H1 (cell line): ENCODE results near the gene WDR7. TPM values are rescaled to one million over a fixed set of nuclear protein-coding genes. Genes with fewer than 3 reads are reported as not detected.

ENCODE experiments used
- BACH1 ChIP-seq: IDR thresholded peaks from 2 replicates; pipeline ENCODE4 v1.6.1; 2012; ENCODE audit warnings: low read length, improper control_type of control experiment
- BCL11A ChIP-seq, 2 experiments: IDR thresholded peaks; one replicate each; pipeline ENCODE4 v1.6.1; 2011; ENCODE audit warnings: low read depth in 2 of 2, low read length in 2 of 2, mild to moderate bottlenecking in 2 of 2
- POLR2AphosphoS5 ChIP-seq: IDR thresholded peaks from 2 replicates; pipeline ENCODE4 v1.6.1; 2011; ENCODE audit warnings: low read depth, low read length
- SP2 ChIP-seq: IDR thresholded peaks from 2 replicates; pipeline ENCODE4 v1.6.1; 2012; ENCODE audit warnings: mild to moderate bottlenecking, low read length, inconsistent platforms
- polyA plus RNA-seq, 7 experiments: library from polyadenylated mRNA; depleted of rRNA in 3 of 7; stranded (reverse) in 5 of 7; unstranded in 2 of 7; fragments of >200 nt in 5 of 7; fragments of 200-250 nt in 2 of 7; gene quantifications; 1 replicate in 5 of 7; 2 replicates in 1 of 7; 4 replicates in 1 of 7; pipeline versions ENCODE4 v1.2.1 to v1.2.3, GENCODE V29; 2011 to 2013; ENCODE audit warnings: missing spikeins in 2 of 7, mixed read lengths in 2 of 7
- total RNA-seq: library from RNA; stranded (reverse); fragmentation: NEBNext Ultra II Directional; extraction: Animal tissue kit (Norgen Biotek cat#: 25700); gene quantifications from 2 replicates; pipeline ENCODE4 v1.2.1, GENCODE V29; 2021

WDR7 gene
- total and polyA plus RNA-seq, 2 of the 8 experiments (the other 6 are each of a cell fraction or from before 2014, with no cell fraction given), result 5.5 to 15.2 TPM

DNA sequence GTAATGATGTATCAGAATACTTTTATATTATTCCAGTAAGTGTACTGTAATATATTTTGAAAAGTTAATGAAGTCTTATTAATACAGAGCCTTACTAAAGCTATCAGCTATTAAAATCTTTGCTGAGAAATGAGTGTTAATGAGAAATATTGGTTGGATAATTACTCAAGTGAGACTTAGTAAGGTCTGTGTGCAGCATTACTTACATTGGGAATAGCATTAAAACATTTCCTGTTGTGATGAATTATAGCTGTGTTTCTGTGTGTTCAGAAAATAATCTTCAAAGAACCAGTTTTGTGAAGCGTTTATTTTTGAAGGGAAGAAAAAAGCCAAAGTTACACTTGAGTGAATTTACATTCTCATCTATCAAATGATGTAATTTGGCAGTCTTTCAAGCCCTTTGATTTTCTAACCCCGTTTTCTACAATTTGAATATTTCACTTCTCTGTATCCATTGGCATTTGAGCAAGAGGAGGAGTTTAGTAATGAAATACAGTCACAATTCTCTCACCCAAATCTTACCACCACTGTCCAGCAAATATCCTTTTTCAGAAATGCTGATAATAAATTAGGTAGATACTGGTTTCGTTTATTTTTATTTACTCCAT, 372.2 kb downstream of the WDR7 start (continued):
- no peak for TF ChIP-seq BACH1
- TF ChIP-seq POLR2AphosphoS5, result no peak
- no peak for TF ChIP-seq BCL11A (IDR thresholded peaks at IDR 0.05; ENCODE audit: low read depth in 2 of 2, low read length in 2 of 2)
- no peak for TF ChIP-seq SP2
- TF ChIP-seq, all 59 proteins: peak for 0
